ENCODE results near the gene GFRA4.

Gene GFRA4

GRCh38 chr20:3652676-3653596, 10.3 kb downstream of the GFRA4 start:
- no peak overlapping the region for H3K4me3 ChIP-seq (ENCODE audit: low read depth, low read length)
- DNase-seq (ENCODE audit: low read depth): no peak
- TF ChIP-seq, protein P1, sequence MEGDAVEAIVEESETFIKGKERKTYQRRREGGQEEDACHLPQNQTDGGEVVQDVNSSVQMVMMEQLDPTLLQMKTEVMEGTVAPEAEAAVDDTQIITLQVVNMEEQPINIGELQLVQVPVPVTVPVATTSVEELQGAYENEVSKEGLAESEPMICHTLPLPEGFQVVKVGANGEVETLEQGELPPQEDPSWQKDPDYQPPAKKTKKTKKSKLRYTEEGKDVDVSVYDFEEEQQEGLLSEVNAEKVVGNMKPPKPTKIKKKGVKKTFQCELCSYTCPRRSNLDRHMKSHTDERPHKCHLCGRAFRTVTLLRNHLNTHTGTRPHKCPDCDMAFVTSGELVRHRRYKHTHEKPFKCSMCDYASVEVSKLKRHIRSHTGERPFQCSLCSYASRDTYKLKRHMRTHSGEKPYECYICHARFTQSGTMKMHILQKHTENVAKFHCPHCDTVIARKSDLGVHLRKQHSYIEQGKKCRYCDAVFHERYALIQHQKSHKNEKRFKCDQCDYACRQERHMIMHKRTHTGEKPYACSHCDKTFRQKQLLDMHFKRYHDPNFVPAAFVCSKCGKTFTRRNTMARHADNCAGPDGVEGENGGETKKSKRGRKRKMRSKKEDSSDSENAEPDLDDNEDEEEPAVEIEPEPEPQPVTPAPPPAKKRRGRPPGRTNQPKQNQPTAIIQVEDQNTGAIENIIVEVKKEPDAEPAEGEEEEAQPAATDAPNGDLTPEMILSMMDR (IDR thresholded peaks at IDR 0.05; ENCODE audit: control insufficient read depth, extremely low read depth, insufficient read depth): no peak

DNA sequence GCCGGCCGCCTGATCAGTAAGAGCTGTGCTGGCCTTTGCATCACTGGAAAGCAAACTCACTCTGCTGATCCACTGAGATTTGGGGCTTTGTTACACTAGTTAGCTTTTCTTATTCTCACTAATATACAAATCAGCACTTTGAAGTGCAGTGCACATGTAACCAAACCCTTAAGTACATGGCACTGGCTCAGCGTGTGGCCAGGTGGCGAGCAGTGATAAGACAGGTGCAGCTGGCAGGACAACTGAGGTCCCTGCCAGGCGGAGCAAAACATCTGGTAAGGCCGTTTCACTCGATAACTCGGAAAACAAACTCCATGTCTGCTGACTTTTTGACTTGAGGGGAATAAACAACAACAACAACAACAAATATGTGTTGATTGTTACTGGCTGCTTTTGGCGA, 11.0 kb downstream of the GFRA4 start:
- no peak overlapping the region for H3K4me3 ChIP-seq (ENCODE audit: low read depth, low read length)
- TF ChIP-seq, protein P1 (IDR thresholded peaks at IDR 0.05; ENCODE audit: control insufficient read depth, extremely low read depth, insufficient read depth): no peak
- no peak for DNase-seq (ENCODE audit: low read depth)

GRCh38 chr20:3651204-3651962, 11.8 kb downstream of the GFRA4 start:
- TF ChIP-seq, protein P1 (IDR thresholded peaks at IDR 0.05; ENCODE audit: control insufficient read depth, extremely low read depth, insufficient read depth): no peak
- no peak overlapping the region for H3K4me3 ChIP-seq (ENCODE audit: low read depth, low read length)
- DNase-seq (ENCODE audit: low read depth): no peak

- TF ChIP-seq, protein P1 (IDR thresholded peaks at IDR 0.05; ENCODE audit: control insufficient read depth, extremely low read depth, insufficient read depth): no peak
- no peak overlapping the region for H3K4me3 ChIP-seq (ENCODE audit: low read depth, low read length)
- DNase-seq (ENCODE audit: low read depth): no peak
Measured at GRCh38 chr20:3648951-3649350, 14.2 kb downstream of the GFRA4 start.

DNA sequence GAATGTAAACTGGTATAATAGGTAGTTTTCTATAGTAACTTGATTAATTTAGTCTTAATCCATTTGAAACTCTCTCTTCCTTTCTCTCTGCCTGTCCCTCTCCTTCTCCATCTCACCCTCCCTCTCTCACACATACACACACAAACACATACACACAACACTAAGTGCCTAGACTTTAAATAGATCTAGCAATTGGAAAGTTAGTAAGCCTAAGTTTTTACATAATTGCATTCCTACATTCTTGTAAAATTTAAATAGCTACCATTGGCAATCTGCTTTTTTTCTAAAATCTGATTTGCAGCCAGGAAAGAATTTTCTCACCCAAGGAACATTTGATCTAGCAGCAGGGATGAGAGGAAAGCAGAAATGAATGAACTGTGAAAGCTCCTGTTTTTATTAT, 15.7 kb downstream of the GFRA4 start:
- TF ChIP-seq, protein P1 (IDR thresholded peaks at IDR 0.05; ENCODE audit: control insufficient read depth, extremely low read depth, insufficient read depth): no peak
- H3K4me3 ChIP-seq (ENCODE audit: low read depth, low read length): no peak overlapping the region
- no peak for DNase-seq (ENCODE audit: low read depth)

GRCh38 chr20:3646651-3647050, 16.5 kb downstream of the GFRA4 start:
- TF ChIP-seq, protein P1 (IDR thresholded peaks at IDR 0.05; ENCODE audit: control insufficient read depth, extremely low read depth, insufficient read depth): no peak
- DNase-seq (ENCODE audit: low read depth): no peak
- no peak overlapping the region for H3K4me3 ChIP-seq (ENCODE audit: low read depth, low read length)

Data from LNCaP clone FGC (cell line).